ENCODE measurements around the gene TNRC6A.
"Not testable (repeated sequence)": the region's sequence is repeated elsewhere in the genome, so short reads cannot be mapped to it uniquely, and the experiment has no call there.

Gene TNRC6A

GRCh38 chr16:24841291-24841690, 111.8 kb downstream of the TNRC6A start:
- no peak for DNase-seq (ENCODE audit: low read depth)
- no peak overlapping the region for H3K4me3 ChIP-seq (ENCODE audit: low read length)
- TF ChIP-seq CTCF (conservative IDR thresholded peaks at IDR 0.05; ENCODE audit: low read length) = no peak

GRCh38 chr16:24844101-24845030, 114.9 kb downstream of the TNRC6A start:
- no peak for DNase-seq (ENCODE audit: low read depth)
- H3K4me3 ChIP-seq (ENCODE audit: low read length) = no peak overlapping the region
- no peak for TF ChIP-seq CTCF (conservative IDR thresholded peaks at IDR 0.05; ENCODE audit: low read length)

GRCh38 chr16:24845031-24845365, 115.5 kb downstream of the TNRC6A start:
- not testable (repeated sequence) for H3K4me3 ChIP-seq (ENCODE audit: low read length); DNase-seq (ENCODE audit: low read depth)

- no peak for DNase-seq (ENCODE audit: low read depth)
- no peak for TF ChIP-seq CTCF (conservative IDR thresholded peaks at IDR 0.05; ENCODE audit: low read length)
Observed at GRCh38 chr16:24845726-24846547, 116.5 kb downstream of the TNRC6A start, which contains the start of gene SLC5A11. Gene SLC5A11, plus strand, starts transcription at chr16:24845963. Its CDS starts 12,681 bp downstream, at chr16:24858644.

GRCh38 chr16:24846548-24847357, 117.3 kb downstream of the TNRC6A start:
- no peak for TF ChIP-seq CTCF (conservative IDR thresholded peaks at IDR 0.05; ENCODE audit: low read length)
- DNase-seq (ENCODE audit: low read depth) = no peak
- H3K4me3 ChIP-seq (ENCODE audit: low read length) = no peak overlapping the region

More at GRCh38 chr16:24845726-24846547, 116.5 kb downstream of the TNRC6A start, which contains the start of gene SLC5A11:
- H3K4me3 ChIP-seq (ENCODE audit: low read length) = no peak within 1 kb of the TSS

- no peak for DNase-seq (ENCODE audit: low read depth)
- no peak for TF ChIP-seq CTCF (conservative IDR thresholded peaks at IDR 0.05; ENCODE audit: low read length)
Observed at GRCh38 chr16:24847358-24847664, 117.9 kb downstream of the TNRC6A start.

GRCh38 chr16:24848065-24848464, 118.6 kb downstream of the TNRC6A start:
- DNase-seq (ENCODE audit: low read depth) = peak; percentile 48
- TF ChIP-seq CTCF (conservative IDR thresholded peaks at IDR 0.05; ENCODE audit: low read length) = no peak

More at GRCh38 chr16:24847358-24847664, 117.9 kb downstream of the TNRC6A start:
- no peak overlapping the region for H3K4me3 ChIP-seq (ENCODE audit: low read length)

More at GRCh38 chr16:24848065-24848464, 118.6 kb downstream of the TNRC6A start:
- H3K4me3 ChIP-seq (ENCODE audit: low read length) = no peak overlapping the region
